ENCODE data around the gene DPYSL4.

The DPYSL4 gene

DNA sequence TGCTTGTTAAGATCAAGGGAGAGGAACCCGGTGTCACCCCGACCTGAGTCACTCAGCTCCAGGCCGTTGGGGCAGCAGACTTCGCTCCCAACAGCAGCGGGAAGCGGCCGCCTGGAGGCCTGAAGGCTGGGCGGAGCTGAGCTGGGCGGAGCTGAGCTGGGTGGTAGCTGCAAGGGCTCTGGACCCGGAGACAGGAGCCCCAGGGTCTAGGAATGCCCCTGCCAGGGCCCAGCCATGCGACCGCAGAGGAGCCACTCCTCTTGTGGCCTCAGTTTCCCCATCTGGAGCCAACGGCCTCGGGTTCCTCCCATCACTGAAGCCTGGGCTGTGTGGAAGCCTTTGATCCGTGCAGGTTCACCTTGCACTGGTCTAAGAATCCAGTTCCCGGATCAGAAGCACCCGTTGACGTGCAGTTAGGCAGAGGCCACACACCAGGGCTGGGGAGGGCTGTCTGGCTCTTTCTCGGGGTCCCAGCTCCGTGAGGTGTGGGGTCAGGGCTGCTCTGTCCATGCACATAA, 21.9 kb upstream of the DPYSL4 start:
- no peak for DNase-seq

DNA sequence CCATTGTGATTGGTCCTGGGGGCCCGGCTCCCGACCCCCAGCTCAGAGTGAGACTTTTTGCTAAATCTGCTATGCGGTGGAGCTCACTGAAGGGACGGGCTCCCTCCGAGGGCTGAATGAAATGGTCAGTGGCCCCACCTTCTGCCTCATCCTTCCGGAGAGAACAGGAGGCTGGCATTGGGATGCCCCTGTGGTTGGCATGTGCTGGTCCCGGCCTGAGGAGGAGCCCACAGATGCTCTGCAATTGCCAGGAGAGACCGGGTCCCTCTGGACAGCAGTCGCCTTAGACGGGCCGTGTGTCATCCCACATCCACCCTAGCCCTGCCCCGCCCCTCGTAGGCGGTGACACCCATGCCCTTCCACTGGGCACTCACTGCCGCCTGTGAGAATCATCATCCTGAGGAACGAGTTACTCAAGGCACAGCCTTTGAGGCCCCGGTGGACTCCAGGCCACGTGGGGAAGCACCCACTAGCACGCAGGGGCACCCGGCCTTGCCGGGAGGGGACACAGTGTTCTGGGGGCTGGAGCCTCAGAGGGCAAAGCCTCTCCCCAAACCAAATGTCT, 21.2 kb upstream of the DPYSL4 start:
- no peak for DNase-seq

DNA sequence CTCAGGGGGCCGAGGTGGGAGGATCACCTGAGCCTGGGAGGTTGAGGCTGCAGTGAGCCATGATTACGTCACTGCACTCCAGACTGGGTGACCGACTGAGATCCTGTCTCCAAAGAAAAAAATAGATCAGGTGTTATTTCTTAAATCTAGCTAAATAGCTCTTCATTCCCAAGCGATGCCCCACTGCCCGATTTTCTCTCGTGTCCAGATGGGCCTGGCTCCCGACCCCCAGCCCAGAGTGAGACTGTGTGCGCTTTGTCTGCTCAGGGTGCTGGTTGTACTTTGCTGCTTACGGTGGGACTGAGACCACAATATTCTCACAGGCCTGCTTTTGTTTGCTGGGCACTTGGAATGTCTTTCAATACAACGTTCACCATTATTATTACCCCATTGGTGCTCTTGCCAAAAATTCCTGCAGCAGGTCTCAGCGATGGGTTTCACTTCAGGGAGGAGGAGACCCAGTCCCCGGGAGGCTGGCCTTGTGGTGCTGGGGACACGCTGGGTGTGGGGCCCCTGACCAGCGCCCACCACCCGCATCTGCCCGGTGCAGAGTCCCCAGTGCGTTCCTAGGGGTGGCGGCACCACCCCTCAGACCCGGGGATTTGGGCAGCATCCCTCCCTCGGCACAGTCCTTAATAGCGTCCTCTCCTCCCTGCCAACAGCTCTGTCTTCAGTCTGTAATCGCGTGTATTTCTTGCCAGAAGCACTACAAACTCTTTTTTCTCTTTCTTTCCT, 20.4 kb upstream of the DPYSL4 start:
- no peak for DNase-seq

DNA sequence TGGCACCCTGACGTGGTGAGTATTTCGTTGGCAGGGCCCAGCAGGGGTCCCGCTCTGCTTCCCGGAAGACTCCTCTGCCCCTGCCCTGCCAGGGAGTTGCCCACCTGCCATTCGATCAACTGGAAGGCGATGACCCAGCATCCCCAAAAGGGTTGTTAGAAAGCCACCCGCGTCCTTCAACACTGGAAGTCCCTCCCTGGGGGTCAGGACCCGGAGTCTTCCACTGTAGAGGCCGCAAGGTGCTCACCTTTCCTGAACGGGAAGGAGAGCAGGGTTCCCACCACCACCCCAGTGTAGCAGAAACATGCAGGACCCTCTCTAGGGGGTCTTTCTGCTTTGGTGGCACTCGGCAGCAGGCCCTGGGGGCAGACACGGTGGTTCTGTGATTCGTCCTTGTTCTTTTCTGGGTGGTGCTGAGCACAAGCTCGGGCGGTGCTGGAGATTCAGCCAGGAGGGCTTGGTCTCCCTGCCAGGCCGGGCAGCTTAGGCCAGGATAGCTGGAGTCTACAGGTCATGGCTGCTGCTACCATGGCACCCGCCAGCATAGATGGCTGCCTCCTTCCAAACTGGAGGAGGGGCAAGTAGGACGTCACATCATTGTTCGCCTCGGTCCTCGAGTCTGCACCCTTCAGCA, 19.6 kb upstream of the DPYSL4 start:
- DNase-seq, result no peak

DNA sequence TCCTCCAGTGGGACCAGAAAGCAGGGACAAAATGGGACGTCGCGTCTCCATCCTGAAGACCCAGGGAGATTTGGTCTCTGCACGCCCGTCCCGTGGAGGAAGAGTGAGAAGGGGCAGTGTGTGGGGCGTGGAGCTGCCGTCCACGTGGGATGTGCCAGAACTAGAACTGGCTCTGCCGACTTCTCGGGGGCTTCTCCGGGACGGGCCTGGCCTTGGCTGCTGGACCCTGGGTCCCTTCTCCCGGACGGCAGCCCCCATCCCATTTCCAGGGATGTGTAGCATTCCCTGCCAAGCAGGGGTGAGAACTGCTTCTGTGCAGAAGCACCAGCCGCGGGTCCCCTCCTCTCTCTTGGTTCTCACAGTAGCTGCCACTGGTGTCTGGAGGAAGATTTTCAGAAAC, 18.8 kb upstream of the DPYSL4 start:
- no peak for DNase-seq

DNA sequence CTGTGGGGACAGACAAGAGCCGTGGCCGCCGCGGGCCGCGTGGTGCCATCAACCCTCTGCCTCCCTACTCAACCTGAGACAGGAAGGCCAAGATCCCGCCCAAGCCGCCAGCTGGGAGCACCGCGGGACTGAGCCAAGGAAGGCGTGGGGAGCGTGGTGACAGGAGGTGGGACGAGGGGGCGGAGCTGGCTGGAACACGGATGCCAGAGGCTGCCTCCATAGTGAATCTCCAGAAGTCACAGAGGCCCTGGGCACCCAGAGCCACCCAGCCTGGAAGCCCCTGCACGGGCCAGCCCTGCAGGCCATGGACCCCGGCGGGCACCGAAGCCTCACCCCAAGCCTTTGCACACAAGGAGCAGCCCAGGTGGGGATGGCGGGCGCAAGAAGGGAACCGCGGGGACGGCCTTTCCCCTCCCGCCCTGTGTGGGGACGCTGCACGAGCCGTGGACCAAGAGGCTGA, 18.1 kb upstream of the DPYSL4 start:
- DNase-seq, result no peak

DNA sequence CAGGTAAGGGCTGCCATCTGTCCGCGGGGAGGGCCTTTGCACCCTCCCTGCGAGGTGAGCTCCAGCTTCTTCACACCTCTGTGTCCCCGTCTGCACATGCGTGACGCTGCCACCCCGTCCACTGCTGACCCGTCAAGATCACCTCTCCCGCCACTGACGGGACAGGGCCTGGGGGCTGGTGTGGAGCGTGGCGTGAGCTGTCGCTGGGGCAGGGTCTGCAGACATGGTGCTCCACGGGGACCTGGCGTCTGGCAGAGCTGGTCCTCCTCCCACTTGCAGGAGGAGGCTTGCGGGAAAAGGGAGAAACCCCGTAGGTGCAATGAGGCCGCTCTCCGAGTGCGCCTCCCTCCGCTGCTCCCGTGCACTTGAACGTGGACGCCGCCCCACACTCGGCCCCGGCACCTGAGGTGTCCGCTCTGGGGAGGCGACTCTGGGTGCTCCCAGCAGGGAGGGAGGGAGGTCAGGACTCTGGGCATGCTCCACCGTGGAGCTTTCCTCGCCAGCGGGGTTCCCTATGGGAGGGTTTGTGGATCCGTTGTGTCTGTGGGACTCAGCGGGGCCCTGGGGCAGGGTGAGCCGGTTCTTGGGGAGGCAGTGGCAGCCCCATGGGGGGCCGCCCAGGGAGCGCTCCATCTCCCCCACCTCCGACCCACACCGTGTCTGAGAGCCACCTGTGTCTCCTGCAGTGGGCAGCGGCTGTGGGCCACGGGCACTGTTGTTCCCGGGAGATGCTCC, 17.6 kb upstream of the DPYSL4 start:
- DNase-seq, result no peak

DNA sequence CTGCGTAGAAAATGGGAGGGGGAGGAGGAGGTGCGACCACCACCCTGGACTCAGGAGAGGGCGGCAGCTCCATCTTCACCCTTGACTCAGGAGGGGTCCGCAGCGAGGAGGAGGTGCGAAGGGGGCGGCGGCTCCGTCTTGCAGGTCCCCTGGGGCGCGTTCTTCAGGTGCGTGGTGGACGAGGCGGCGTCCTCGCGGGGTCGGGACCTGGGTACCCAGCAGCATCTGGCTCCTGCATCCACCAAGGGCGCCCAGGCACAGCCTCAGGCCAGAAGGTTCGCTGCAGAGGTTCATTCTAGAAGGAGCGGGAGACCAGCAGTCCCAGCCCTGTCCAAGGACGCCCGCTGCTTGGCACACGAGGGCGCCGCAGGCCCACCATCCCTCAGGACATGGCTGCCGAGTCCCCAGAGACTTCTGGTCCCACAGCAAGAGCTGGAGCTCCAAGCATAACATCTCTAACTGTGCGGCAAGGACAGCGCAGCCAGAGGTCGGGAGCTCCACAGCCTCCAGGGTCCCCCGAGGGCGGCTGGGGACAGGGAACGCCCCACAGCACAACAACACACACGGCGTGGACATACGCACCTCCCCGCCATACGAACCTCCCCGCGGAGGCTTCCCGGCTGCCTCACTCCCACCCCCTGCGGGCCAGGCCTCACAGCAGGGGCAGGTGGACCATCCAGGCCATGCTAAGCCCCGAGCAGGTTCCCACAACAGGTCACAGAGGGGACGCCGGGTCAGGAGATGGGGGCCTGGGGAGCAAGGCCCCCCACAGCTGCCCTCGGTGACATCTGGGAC, 16.8 kb upstream of the DPYSL4 start:
- DNase-seq, result no peak

DNA sequence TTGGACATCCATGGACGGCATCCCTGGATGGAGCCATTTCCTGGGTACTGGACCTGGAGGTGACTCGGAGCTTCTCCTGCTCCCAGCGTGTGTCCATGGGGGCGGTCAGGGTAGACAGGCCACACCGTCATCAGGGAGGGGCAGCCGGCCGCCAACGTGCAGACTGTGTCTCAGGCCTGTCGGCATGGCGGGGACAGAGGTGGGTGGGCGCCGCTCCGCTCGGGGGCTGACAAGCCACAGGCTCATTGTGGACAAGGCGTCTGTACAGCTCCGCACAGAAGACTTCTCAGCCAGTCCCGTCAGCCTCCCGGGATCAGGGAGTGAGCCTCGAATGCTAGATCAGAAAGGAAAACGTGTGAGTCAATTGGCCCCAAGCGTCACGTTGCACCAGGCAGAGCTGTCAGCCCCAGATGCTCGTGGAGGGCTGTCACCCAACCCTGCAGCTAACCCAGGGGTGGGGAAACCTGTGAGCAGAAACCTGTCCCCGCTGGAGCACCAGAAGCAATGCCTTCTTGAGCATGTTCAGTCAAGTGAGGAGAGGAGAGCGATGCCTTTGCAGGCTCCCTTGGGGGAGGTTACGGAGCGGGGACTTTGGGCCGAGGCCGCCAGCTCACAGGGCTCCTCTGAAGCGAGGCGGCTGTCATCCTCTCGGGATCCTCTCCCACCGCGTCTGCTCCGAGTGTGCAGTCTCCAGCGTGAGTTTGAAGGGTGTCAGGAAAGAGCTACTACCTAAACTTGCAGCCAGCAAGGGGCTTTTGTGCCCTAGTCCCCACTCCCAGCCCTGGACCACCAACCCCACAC, 16.0 kb upstream of the DPYSL4 start:
- no peak for DNase-seq

DNA sequence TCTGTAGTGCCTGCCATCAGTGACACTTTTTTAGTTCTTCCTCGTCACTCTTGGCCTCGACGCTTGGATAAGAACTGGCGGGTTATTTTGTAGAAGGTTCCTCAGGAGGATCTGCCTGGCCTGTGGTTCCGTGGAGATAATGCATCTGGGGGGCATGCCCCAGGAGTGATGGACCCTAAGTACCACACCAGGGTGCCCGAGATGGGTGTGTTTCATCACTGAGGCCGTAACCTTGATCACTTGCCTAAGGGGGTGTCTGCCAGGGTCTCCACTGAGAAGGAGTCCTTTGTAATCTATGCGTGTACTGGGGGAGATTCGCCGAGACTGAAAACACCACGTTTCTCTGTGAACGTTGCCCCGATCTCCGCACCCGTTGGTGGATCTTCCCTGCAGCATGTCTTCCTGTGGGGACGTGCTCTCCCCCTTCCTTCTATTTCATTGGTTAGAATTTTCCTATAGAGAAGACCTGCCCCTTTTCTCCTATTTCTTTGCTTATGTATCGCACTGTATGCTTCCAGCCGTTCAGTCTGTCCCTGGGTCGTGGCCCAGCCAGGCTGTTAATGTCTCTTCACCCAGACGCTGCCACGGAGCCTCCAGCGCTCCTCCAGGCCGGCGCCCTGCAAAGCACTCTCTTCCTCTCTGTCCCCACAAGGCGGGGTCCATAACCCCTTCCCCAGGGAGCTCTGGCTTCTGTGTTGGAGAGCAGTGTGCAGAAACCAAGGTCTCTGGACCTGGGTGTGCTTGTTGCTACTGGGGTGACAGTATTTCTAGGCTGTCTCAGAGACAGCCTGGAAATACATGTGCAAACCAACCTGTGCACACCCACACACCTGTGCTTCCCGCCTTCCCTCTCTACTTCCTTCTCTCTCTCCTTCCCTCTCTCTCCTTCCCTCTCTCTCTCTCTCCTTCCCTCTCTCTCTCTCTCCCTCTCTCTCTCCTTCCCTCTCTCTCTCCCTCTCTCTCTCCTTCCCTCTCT, 14.4 kb upstream of the DPYSL4 start:
- DNase-seq, result no peak

DNA sequence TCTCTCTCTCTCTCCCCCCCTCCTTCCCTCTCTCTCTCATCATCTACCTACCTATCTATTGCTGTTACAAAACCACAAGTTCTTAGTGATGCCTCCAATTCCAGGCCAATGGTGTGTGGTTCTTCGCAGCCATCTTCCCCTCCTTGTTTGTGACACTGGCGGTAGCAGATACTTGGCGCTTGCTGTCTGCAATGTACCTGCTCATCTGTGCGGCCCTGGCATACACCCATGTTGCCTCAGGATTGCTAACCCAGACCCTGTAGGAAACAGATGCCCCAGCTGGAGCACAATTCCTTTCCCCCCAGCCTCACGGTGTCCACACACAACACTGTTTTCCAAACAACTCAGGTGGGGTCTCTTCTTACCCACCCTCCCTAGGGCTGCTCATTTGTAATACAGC, 13.6 kb upstream of the DPYSL4 start:
- DNase-seq, result no peak

DNA sequence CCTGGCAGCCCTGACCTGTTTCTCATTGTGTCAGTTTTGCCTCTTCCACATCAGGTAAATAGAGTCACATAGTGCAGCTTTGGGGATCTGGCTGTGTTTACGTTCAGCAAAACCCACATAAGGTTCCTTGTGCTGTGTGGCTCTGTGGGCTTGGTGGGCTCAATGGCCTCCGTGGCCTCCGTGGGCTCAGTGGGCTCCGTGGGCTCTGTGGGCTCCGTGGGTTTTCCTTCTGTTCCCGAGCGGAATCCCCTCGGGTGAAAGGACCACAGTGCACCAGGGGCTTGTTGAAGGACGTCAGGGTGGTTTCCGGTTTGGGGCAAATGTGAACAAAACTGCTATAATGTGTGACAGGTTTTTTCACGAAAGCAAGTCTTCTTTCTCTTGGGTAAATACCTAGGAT, 12.5 kb upstream of the DPYSL4 start:
- DNase-seq, result no peak

DNA sequence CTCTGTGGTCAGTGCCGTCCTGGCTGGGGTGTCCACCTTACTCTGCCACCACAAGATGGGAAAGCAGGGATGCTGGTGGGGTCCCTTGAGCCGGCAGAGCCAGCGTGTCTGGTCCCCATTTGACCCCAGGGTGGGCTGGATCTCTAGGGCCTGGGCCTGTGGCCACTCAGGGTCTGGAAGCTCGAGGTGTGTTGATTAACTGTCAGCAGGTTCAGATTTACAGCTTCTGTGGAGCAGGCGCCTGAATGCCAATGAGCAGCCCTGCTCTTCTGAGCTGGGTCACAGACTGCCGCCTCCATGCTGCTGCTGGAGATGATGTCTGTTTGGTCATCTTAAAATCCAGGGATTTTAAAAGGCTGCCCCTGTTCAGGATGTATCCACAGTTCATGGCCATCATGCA, 11.3 kb upstream of the DPYSL4 start:
- DNase-seq, result no peak

DNA sequence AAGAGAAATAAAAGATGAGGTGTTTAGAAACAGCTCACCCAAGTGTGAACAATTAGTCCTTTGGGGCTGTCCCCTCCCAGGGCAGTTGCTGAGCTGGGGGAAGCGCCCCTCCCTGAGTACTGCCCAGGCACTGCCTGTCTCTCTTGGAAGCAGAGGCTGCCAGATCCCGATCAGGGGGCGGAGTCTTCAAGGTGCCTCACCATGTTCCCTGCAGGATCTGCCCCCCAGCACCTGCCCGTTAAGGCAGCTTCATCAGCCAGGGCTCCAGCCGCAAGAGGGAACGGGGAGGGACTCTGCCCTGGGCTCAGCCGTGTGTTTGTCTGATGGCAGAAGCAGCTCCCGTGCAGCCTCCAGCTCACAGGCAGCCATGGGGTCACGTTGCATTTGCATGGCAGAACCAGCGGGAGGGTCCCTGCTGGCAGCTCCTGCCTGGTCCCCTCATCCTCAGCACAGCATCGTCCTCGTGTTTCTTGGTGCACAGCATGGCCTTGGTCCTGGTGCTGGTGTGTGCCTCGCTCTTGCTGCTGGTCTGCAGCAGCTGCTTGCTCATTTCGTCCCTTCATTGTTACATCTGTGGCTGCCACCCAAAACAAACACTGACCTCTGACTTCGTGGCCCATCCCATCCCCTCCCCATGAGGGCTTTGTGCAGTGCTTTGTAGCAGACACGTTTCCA, 10.7 kb upstream of the DPYSL4 start:
- DNase-seq, result no peak

DNA sequence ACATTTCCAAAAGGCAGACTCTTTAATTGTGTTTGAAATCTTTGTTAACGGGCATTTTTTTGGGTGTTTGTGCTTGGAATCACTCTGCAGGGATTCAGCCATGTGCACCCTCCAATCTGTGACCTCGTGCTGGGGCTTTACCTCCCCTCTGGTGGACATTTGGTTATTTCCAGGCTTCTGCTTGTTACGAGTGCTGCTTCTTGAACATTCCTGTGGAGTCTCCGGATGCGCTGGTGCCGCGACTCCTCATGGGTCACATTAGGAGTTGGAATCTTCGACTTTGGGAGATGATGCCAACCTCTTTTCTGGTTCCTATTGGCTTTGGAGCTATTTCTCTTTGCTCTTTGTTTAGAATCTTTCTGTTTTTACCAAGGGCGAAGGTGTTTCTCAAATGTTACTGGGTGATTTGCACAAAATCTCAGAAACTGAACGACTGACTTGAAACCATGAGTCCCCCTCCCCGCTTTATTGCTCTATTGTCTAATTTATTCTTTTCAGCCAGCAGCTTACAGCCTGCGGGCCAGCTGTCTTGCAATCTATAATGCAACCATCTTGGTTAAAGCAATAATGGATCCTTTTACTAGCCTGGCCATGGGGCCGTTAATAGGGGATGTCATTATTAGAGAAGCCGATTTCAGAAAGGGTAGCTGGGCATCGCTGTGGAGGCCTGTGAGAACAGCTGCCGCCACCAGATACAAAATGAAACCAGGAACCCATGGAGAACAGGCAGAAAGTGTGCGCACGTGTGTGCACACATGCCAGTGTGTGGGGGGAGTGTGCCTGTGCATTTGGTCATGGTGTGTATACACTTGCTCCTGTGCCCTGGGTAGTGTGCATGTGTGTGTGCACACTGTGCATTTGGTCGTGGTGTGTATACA, 9.9 kb upstream of the DPYSL4 start:
- no peak for DNase-seq

DNA sequence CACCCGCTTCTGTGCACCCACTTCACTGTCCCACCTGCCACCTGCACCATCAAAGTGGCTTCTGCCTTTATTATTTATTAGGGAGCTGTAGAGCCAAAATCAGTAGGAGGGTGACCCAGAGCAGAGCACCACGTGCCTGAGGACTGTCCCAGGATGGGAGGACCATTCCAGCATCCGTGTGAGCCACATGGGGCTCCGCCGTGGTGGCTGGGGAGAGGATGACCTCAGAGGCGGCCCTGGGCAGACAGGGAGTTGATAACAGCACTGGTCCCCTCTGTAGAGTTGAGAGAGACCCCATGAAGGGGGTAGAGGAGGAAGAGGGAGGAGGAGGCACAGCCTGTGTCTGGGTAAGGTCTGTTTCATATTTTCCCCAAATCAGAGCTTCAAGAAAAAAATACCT, 8.7 kb upstream of the DPYSL4 start:
- no peak for DNase-seq

DNA sequence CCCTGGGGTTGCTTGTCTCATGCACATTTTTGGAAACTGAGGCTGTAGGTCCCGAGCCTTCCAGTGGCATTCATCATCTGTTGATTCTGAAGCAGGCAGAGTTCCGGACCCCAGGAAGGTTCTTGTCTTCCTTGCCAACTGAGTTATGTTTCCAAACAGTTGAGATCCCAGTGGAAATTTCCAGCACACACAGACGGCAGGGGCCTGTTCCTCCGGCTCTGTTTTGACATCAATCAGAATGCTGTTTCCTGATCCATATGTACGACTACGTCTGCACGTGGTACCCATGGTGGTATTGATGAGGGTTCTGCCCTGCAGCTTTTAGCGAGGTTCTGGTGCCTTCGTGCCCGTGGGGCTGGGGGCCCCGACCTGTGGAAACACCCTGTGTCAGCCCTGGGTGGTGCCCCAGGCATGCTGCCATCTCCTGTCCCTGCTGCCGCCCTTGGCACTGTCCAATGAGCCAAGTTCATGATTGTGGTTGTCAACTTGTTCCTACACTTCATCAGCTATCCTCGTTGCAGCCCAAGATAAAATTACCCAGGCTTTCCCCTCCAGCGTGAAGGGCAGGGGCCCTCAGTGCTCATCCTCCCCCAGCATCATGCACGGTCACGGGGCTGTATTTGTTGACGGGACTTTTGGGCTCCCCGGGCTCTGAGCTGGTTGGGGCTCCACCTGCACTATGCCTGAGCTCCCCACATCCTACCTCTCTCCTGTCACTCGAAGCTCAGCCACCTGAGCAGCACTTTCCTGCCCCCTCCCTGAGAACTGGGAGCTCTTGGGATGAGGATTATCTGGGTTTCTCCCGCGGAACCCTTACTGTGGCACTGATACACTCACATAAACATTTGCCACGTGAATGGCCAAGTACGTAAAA, 7.8 kb upstream of the DPYSL4 start:
- DNase-seq, result no peak

Measured in GF-D8 (cell line).